Activated T-cell treated with anti-CD3 and anti-CD28 coated beads, Interleukin-2, amount 50 U/mL, for 72 hours (primary cell): ENCODE measurements around the gene ADGRL4. TPM values are rescaled to one million over a fixed set of nuclear protein-coding genes. Genes with fewer than 3 reads are reported as not detected.
"Not testable (repeated sequence)": the region's sequence is repeated elsewhere in the genome, so short reads cannot be mapped to it uniquely, and the experiment has no call there.

ENCODE experiments used
- ATAC-seq, 2 donors: fragments of 150-1000 bp; cut with Tn5 transposase; replicated peaks in 1 of 2; 2 replicates each; pipeline ENCODE4 v1.10.0; 2021; ENCODE audit warnings: moderate library complexity in 2 of 2, mild to moderate bottlenecking in 1 of 2
- DNase-seq, 2 donors: peaks; one replicate each; pipeline ENCODE4 v3.0.0; 2021 to 2022; ENCODE audit warnings: mixed read lengths in 1 of 2
- H3K27ac Mint-ChIP-seq: one replicate; pipeline ENCODE4 v1.8.0; 2022; ENCODE audit warnings: mild to moderate bottlenecking, moderate library complexity, mixed read lengths
- H3K27me3 Mint-ChIP-seq: one replicate; pipeline ENCODE4 v1.8.0; 2022; ENCODE audit warnings: low read depth, mixed read lengths
- H3K36me3 Mint-ChIP-seq, 2 donors: one replicate each; pipeline ENCODE4 v1.8.0; 2022; ENCODE audit warnings: mixed read lengths in 2 of 2, mild to moderate bottlenecking in 1 of 2; ENCODE audit not compliant: insufficient read depth in 2 of 2
- H3K4me1 Mint-ChIP-seq: one replicate; pipeline ENCODE4 v1.8.0; 2022; ENCODE audit warnings: low read depth, mixed read lengths
- H3K4me3 Mint-ChIP-seq, 2 donors: one replicate each; pipeline ENCODE4 v1.8.0; 2022; ENCODE audit warnings: mild to moderate bottlenecking in 2 of 2, mixed read lengths in 2 of 2, moderate library complexity in 2 of 2
- H3K9me3 Mint-ChIP-seq, 2 donors: one replicate each; pipeline ENCODE4 v1.8.0; 2022; ENCODE audit warnings: mixed read lengths in 2 of 2
- total RNA-seq, 2 donors: library from RNA; stranded (reverse); gene quantifications; one replicate each; pipeline ENCODE4 v1.2.3, GENCODE V29; 2022

The ADGRL4 gene
- total RNA-seq, 2 donors from 2014 or later = not detected

DNA sequence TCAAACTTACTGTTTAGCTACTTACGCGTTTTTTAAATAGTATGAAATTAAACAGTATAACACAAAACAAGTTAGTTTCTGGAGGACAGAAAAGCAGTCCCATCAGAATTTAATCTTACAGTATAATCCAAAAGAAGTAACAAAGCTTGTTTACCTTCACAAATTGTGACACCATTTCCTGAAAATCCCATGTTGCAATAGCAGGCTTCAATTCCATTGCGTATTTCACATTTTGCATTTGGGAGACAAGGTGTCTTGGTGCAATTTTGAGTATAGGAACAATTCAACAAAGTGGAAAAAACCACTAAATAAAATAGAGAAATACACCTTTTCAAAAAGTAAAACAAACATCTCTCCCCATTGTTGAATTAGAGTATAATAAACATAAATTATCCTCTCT, 1.6 kb downstream of the ADGRL4 start:
- no peaks in the 10 kb centered on the region for H3K4me1 Mint-ChIP-seq
- H3K36me3 Mint-ChIP-seq = no peaks in the 10 kb centered on the region
- ATAC-seq = no peak
- no peaks in the 10 kb centered on the region for H3K27me3 Mint-ChIP-seq
- H3K9me3 Mint-ChIP-seq = peaks cover 1 to 2% of the 10 kb centered on the region in 2 donors
- H3K4me3 Mint-ChIP-seq = no peak overlapping the region
- no peak for DNase-seq
- no peak overlapping the region for H3K27ac Mint-ChIP-seq

DNA sequence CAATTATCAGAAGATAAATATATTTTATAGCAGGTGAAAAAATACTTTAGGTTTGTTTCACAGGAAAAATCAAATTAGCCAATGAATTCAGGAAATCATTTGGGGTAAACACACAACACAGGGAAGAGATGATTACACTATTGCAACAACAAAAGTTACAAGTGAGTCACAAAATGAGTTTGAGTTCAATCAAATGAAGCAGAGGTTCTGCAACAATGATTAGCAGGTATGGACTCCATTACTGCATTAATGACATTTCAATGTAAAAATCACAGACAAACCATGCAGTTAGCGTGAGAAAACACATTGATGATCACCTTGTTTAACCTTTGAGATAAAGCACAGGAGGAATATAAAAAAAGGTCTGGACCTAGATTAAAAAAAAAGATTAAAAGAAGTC, 9.7 kb downstream of the ADGRL4 start:
- H3K27ac Mint-ChIP-seq = no peak overlapping the region
- H3K36me3 Mint-ChIP-seq = no peaks in the 10 kb centered on the region
- no peak overlapping the region for H3K4me3 Mint-ChIP-seq
- no peak for DNase-seq
- no peaks in the 10 kb centered on the region for H3K27me3 Mint-ChIP-seq
- H3K4me1 Mint-ChIP-seq = no peaks in the 10 kb centered on the region
- ATAC-seq = no peak
- H3K9me3 Mint-ChIP-seq = peaks cover 1 to 4% of the 10 kb centered on the region in 2 donors

DNA sequence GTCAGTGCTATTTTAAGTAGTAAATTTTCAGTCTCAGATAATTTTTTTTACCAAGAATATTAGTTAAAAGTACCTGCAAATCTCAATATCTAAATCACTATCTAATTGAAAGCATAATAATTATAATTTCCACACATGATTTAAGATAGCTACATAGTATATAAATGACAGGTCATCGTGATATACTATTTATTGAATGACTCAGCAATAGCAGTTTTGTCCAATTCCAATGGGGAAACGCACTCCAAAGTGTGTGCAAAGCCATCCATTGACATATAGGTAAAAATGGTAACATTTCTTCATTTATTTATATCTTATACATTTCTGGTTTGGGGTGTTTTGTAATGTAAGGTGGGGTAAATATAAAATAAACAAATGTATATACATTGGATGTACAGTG, 19.5 kb downstream of the ADGRL4 start:
- Mint-ChIP-seq H3K27me3 (no peaks in the 10 kb centered on the region), H3K36me3 (no peaks in the 10 kb centered on the region), H3K4me1 (no peaks in the 10 kb centered on the region), H3K9me3 (peaks cover 0 to 5% of the 10 kb centered on the region in 2 donors), H3K4me3 (no peak overlapping the region), H3K27ac (no peak overlapping the region)
- ATAC-seq = no peak
- DNase-seq = no peak

DNA sequence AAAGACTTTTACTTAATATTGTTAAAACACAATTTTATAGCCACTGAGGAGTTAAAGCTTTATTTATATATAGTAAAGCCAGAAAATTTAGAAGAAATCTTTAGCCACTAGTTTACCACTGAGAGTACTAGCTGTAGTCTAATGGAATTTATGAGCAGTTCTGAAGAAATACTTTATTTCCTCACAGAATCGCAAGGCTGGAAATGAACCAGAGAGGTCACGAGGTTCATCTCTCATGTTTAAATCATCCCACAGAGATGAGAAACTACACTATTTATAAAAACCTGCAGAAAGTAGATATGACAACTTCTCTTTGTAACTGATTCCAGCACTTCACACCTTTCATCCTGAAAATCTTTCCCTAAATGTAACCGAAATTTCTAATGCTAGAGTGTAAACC, 26.0 kb downstream of the ADGRL4 start:
- no peaks in the 10 kb centered on the region for H3K27me3 Mint-ChIP-seq
- DNase-seq = no peak
- no peak for ATAC-seq

DNA sequence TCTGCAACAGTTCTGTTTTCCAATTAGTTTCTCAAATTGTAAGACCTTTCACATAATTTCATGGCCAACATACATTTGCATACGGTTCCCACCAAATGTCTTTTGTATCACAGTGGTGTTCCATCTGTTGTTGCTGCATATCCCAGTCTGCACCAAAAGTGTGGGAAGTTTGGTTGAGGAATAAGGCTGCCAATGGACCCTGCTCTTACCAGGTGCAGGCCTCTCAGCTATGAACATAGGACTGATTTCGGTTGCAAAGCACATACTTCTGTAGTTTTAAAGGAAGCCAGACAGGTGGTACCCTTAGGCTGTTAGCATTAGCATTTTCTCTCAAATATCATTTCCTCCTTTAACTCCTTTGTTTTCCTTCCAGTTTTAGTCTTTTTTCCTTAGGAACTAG, 33.8 kb downstream of the ADGRL4 start:
- no peak for DNase-seq
- H3K27me3 Mint-ChIP-seq = no peaks in the 10 kb centered on the region
- no peaks in the 10 kb centered on the region for H3K36me3 Mint-ChIP-seq
- no peak overlapping the region for H3K27ac Mint-ChIP-seq
- H3K4me3 Mint-ChIP-seq = no peak overlapping the region
- ATAC-seq = no peak
- H3K4me1 Mint-ChIP-seq = no peaks in the 10 kb centered on the region
- no peaks in the 10 kb centered on the region for H3K9me3 Mint-ChIP-seq

More for the DNA sequence above, 26.0 kb downstream of the ADGRL4 start:
- H3K4me3 Mint-ChIP-seq = no peak overlapping the region
- H3K27ac Mint-ChIP-seq = no peak overlapping the region
- no peaks in the 10 kb centered on the region for H3K4me1 Mint-ChIP-seq
- no peaks in the 10 kb centered on the region for H3K36me3 Mint-ChIP-seq
- peaks cover 0 to 2% of the 10 kb centered on the region in 2 donors for H3K9me3 Mint-ChIP-seq

DNA sequence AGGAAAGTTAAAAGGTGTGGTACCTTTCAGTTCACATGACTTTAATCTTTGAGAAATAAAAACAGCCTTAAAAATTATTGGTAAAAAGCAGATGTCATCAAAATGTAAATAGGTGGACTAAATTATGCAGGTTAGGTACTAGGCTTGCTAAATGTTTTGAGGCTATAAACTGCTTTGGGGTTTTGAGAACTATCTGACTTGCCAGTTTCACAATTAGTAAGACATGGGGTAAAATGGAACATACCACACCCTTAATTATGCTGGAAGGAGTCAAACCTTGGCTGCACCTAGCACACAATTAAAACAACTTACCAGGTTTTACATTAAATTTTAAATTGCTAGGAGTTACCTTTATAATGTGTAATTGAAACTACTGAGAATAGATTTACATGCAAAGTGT, 39.4 kb downstream of the ADGRL4 start:
- not testable (repeated sequence) for ATAC-seq, H3K36me3 Mint-ChIP-seq, DNase-seq, H3K27ac Mint-ChIP-seq, H3K4me3 Mint-ChIP-seq, H3K9me3 Mint-ChIP-seq, H3K27me3 Mint-ChIP-seq, H3K4me1 Mint-ChIP-seq

DNA sequence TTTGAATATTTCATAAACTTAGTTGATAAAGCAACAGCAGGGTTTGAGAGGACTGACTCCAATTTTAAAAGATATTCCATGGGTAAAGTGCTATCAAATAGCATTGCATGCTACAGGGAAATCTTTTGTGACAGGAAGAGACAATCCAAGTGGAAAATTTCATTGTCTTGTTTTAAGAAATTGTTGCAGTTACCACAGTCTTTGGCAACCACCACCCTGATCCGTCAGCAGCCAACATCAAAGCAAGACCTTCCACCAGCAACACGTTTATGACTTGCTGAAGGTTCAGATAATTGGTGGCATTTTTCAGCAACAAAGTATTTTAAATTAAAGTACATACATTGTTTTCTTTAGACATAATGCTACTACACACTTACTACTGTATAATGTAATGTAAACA, 47.8 kb downstream of the ADGRL4 start:
- ATAC-seq (no peak), DNase-seq (no peak)
- no peak overlapping the region for H3K4me3 Mint-ChIP-seq
- H3K36me3 Mint-ChIP-seq = no peaks in the 10 kb centered on the region
- H3K27me3 Mint-ChIP-seq = no peaks in the 10 kb centered on the region
- H3K4me1 Mint-ChIP-seq = no peaks in the 10 kb centered on the region
- H3K27ac Mint-ChIP-seq = no peak overlapping the region
- peaks cover 3 to 6% of the 10 kb centered on the region in 2 donors for H3K9me3 Mint-ChIP-seq

DNA sequence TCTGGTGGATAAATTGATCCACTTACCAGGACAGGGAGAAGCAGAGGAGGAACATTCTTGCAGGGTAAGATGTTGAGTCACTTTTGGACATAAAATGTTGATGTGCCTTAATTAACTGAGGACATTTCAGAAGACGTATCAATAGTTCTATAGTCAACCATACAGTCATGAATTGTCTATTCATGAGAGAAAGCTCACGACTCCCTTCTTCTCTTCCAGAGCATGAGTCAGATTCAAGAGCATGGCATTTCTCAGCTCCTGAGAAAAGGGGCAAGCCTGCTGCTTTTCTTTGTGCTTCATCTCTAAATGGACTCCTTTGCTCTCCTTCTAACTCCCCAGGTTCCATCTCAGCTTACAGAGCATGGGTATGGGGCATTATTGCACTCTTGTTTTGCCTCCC, 55.7 kb downstream of the ADGRL4 start:
- Mint-ChIP-seq H3K36me3 (no peaks in the 10 kb centered on the region), H3K27ac (no peak overlapping the region), H3K9me3 (peaks cover 2 to 7% of the 10 kb centered on the region in 2 donors), H3K4me1 (no peaks in the 10 kb centered on the region), H3K27me3 (no peaks in the 10 kb centered on the region), H3K4me3 (no peak overlapping the region)
- DNase-seq = no peak
- no peak for ATAC-seq

DNA sequence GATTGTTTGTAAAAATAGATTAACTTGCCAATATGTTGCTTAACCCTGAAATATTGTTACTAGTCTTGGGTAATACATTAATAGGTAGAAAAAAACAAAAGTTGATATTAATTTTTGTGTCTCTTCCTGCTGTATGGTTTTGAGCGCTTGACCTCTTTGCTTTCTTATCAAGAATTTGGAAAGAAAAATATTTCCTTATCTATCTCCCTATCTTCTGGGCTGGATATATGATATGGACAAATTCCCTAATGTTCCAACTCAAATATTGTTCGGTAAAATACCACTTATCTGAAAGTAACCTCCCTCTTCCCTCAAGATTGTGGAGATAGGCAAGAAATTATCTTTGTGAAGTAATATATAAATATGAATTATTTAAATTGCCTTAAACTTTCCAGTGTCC, 57.3 kb downstream of the ADGRL4 start:
- Mint-ChIP-seq H3K36me3 (no peaks in the 10 kb centered on the region), H3K9me3 (peaks cover 2 to 7% of the 10 kb centered on the region in 2 donors), H3K27ac (no peak overlapping the region), H3K27me3 (no peaks in the 10 kb centered on the region), H3K4me1 (no peaks in the 10 kb centered on the region), H3K4me3 (no peak overlapping the region)
- ATAC-seq (no peak), DNase-seq (no peak)

DNA sequence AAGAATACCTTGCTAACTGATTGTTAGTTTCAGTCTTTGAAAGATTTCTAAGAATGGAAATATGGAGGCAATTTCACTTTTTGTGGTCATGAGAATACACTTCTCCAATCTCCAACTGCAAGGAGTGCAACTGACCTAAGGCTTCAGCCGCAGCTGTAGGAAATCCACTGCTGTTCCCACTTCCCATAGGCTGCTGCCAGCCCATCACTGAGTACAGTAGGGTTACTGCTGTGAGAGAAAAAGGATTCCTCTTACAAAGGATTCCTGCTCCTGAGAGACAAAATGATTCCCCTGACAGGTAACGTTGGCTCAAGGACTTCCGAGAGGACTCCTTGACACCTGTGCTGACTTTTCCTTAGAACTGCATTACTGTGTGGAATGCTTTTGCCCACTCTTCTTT, 87.4 kb downstream of the ADGRL4 start:
- H3K9me3 Mint-ChIP-seq = peaks cover 0 to 7% of the 10 kb centered on the region in 2 donors
- no peaks in the 10 kb centered on the region for H3K4me1 Mint-ChIP-seq
- H3K27ac Mint-ChIP-seq = no peak overlapping the region
- DNase-seq (no peak), ATAC-seq (no peak)
- H3K36me3 Mint-ChIP-seq = no peaks in the 10 kb centered on the region
- no peak overlapping the region for H3K4me3 Mint-ChIP-seq
- no peaks in the 10 kb centered on the region for H3K27me3 Mint-ChIP-seq

DNA sequence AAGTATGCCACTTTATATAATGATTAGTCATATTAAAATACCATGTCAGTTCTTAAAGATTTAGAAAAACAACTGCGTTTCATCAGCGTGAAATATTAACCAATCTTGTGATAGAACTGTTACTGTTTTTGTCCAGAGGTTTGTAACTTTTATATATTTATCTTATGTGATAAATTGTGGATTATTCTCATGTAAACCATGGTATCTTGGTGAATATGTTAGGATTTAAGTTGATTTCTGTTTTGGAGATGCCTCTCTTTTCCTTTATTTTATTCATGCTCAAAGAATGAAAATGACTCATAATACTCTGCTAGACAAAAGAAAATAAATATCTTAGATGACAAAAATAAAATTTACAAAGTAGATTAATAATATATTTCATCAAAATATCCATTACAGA, 88.4 kb downstream of the ADGRL4 start:
- Mint-ChIP-seq H3K27ac (no peak overlapping the region), H3K4me1 (no peaks in the 10 kb centered on the region)

DNA sequence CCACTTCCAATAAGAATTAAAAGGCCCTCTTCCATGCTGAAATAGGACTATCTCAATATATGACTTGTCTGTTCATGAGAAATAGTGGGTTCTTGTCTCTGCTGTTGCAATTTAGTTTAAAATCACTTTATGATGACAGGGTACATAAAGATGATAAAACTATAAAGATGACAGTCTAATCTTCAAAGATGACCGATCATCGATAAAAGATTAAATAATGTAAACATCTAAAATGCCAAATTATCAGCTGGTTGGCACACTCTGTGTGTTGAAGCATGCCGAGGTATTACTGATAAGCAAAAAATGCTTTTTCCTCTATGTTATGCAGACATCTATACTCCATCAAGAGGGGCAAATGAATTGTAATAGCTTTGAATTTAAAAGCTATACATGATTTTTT, 89.5 kb downstream of the ADGRL4 start:
- Mint-ChIP-seq H3K4me3 (no peak overlapping the region), H3K36me3 (no peaks in the 10 kb centered on the region), H3K4me1 (no peaks in the 10 kb centered on the region), H3K9me3 (peaks cover 2 to 8% of the 10 kb centered on the region in 2 donors), H3K27ac (no peak overlapping the region), H3K27me3 (no peaks in the 10 kb centered on the region)
- DNase-seq (no peak), ATAC-seq (no peak)

More for the DNA sequence above, 88.4 kb downstream of the ADGRL4 start:
- no peaks in the 10 kb centered on the region for H3K27me3 Mint-ChIP-seq
- no peaks in the 10 kb centered on the region for H3K36me3 Mint-ChIP-seq
- ATAC-seq = no peak
- peaks cover 2 to 10% of the 10 kb centered on the region in 2 donors for H3K9me3 Mint-ChIP-seq
- DNase-seq = no peak
- no peak overlapping the region for H3K4me3 Mint-ChIP-seq

DNA sequence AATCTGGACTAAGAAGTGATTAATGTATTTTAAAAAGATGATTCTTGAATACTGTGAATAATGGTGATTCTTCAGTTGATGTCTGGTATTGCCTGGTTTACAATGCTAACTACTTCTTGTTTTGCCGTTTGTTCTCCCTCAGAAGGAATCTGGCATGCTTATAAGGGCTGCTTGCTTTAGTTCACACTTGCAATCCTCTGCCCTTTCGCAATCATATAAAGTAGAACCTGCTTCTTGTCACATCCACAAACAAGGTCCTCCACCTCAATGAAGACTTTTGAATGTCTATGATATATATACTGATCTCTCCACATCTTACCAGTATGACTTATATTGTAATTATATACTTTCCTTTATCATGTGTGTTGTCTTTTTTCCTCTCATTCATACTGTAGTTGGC, 92.6 kb downstream of the ADGRL4 start:
- Mint-ChIP-seq H3K4me3 (no peak overlapping the region), H3K27me3 (no peaks in the 10 kb centered on the region), H3K27ac (no peak overlapping the region), H3K4me1 (no peaks in the 10 kb centered on the region), H3K36me3 (no peaks in the 10 kb centered on the region), H3K9me3 (peaks cover 2 to 4% of the 10 kb centered on the region in 2 donors)
- ATAC-seq (no peak), DNase-seq (no peak)

DNA sequence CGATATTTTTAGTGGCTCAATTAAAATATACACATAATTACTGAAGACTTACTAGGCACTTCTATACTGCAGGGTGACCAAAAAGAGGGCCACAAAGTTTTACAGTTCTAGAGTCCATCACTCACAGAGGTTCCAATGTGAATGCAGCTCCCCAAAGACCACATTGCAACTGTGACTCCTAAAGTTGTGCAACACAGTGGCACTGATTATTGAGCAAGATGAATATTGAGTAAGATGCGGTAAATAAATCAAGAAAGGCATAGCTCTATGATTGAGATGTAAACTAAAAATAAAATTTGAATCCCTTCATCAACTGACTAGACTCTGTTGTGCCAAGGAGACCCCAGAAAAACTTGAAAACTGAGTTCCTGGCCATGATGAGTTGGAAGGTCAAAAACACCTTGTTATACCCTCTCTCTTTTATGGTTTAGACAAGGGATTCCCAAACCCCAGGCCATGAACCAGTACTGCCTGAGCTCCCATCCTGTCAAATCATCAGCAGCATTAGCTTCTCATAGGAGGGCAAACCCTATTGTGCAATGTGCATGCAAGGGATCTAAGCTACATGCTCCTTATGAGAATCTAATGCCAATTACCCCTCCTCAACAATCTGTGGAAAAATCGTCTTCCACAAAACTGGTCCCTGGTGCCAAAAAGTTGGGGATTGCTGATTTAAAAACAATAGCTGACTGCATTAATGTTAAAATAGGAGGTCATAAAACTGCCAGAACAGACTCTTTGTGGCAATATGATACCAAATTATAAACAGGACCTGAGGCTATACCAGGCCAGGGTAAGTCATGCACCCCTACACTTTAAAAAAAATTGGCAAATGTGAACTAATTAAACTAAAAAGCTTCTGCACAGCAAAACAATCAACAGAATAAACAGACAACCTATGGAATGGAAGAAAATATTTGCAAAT, 94.3 kb downstream of the ADGRL4 start:
- Mint-ChIP-seq H3K27me3 (no peaks in the 10 kb centered on the region), H3K9me3 (peaks cover 2 to 4% of the 10 kb centered on the region in 2 donors), H3K4me1 (no peaks in the 10 kb centered on the region), H3K4me3 (no peak overlapping the region), H3K27ac (no peak overlapping the region), H3K36me3 (no peaks in the 10 kb centered on the region)
- ATAC-seq (no peak), DNase-seq (no peak)
